CD4-positive, CD25-positive, alpha-beta regulatory T cell (primary cell): ENCODE results near the gene ARHGEF25. TPM values are rescaled to one million over a fixed set of nuclear protein-coding genes. Genes with fewer than 3 reads are reported as not detected.
A peak's percentile ranks its signal among the peaks of the same experiment; 100 is the strongest.
"Not testable (repeated sequence)": the region's sequence is repeated elsewhere in the genome, so short reads cannot be mapped to it uniquely, and the experiment has no call there.

ENCODE experiments used
- ATAC-seq, 2 donors: fragments of 150-1000 bp; cut with Tn5 transposase; one replicate each; pipeline ENCODE4 v1.10.0; 2021; ENCODE audit warnings: low read depth in 2 of 2, moderate number of reproducible peaks in 2 of 2, moderate library complexity in 1 of 2
- DNase-seq, 3 donors: peaks; one replicate each; pipeline versions ENCODE4 v3.0.0 to v3.0.0-alpha.2; 2012 to 2022; ENCODE audit warnings: mixed read lengths in 1 of 3
- H3K27ac ChIP-seq: one replicate; pipeline ENCODE4 v1.7.0; 2013; ENCODE audit warnings: mild to moderate bottlenecking, low read length; ENCODE audit not compliant: insufficient read depth, poor library complexity, severe bottlenecking
- H3K27me3 ChIP-seq: one replicate; pipeline ENCODE4 v1.7.0; 2013; ENCODE audit warnings: low read length; ENCODE audit not compliant: control insufficient read depth, insufficient read depth
- H3K36me3 ChIP-seq: one replicate; pipeline ENCODE4 v1.7.0; 2013; ENCODE audit warnings: mild to moderate bottlenecking, low read length, moderate library complexity; ENCODE audit not compliant: control insufficient read depth, insufficient read depth
- H3K4me1 ChIP-seq: 2 replicates; pipeline ENCODE4 v1.7.0; 2013; ENCODE audit warnings: mild to moderate bottlenecking, low read length; ENCODE audit not compliant: insufficient read depth, control insufficient read depth, poor library complexity, severe bottlenecking
- H3K4me3 ChIP-seq: one replicate; pipeline ENCODE4 v1.7.0; 2013; ENCODE audit warnings: low read depth, mild to moderate bottlenecking, low read length, moderate library complexity
- H3K9me3 ChIP-seq, 2 experiments: 1 replicate in 1 of 2; 2 replicates in 1 of 2; pipeline ENCODE4 v1.7.0; 2013; ENCODE audit warnings: low read length in 2 of 2, mild to moderate bottlenecking in 1 of 2, moderate library complexity in 1 of 2; ENCODE audit not compliant: control insufficient read depth in 2 of 2
- H3K27ac Mint-ChIP-seq, 3 donors: one replicate each; pipeline ENCODE4 v1.8.0; 2020 to 2022; ENCODE audit warnings: mild to moderate bottlenecking in 3 of 3, mixed read lengths in 3 of 3, moderate library complexity in 2 of 3
- H3K27me3 Mint-ChIP-seq: one replicate; pipeline ENCODE4 v1.8.0; 2022; ENCODE audit warnings: mild to moderate bottlenecking, mixed read lengths
- H3K36me3 Mint-ChIP-seq: one replicate; pipeline ENCODE4 v1.8.0; 2020; ENCODE audit warnings: mixed read lengths
- H3K4me1 Mint-ChIP-seq, 4 donors: one replicate each; pipeline ENCODE4 v1.8.0; 2020 to 2022; ENCODE audit warnings: mixed read lengths in 4 of 4, mild to moderate bottlenecking in 1 of 4
- H3K4me3 Mint-ChIP-seq, 4 donors: one replicate each; pipeline ENCODE4 v1.8.0; 2020 to 2022; ENCODE audit warnings: mild to moderate bottlenecking in 4 of 4, mixed read lengths in 4 of 4, moderate library complexity in 3 of 4
- H3K9me3 Mint-ChIP-seq, 7 donors: one replicate each; pipeline ENCODE4 v1.8.0; 2020 to 2022; ENCODE audit warnings: mixed read lengths in 7 of 7, mild to moderate bottlenecking in 3 of 7, moderate library complexity in 2 of 7
- polyA plus RNA-seq, 4 donors: library from polyadenylated mRNA; unstranded; fragments of 300-500 nt; fragmentation: Illumina TruSeq; gene quantifications; one replicate each; pipeline ENCODE4 v1.2.3, GENCODE V29; 2021
- total RNA-seq: library from RNA; stranded (reverse); gene quantifications from one replicate; pipeline ENCODE4 v1.2.3, GENCODE V29; 2022

The ARHGEF25 gene
- total RNA-seq (0.64 TPM), polyA plus RNA-seq (not detected)

GRCh38 chr12:57611108-57611826 is at the start of gene ARHGEF25:
Gene ARHGEF25, plus strand, starts transcription at chr12:57611435. Its CDS starts 460 bp downstream, at chr12:57611895.
- peaks cover 50% of the 10 kb centered on the region for H3K27me3 Mint-ChIP-seq

GRCh38 chr12:57563358-57563757 is 47.9 kb upstream of the ARHGEF25 start:
- no peaks in the 10 kb centered on the region for H3K9me3 ChIP-seq
- H3K27me3 ChIP-seq: no peaks in the 10 kb centered on the region
- H3K4me3 ChIP-seq: no peak overlapping the region
- H3K4me3 Mint-ChIP-seq: no peak overlapping the region
- H3K4me1 ChIP-seq: no peaks in the 10 kb centered on the region
- H3K27ac ChIP-seq: no peak overlapping the region
- H3K4me1 Mint-ChIP-seq: peaks cover 0 to 5% (median 1%) of the 10 kb centered on the region in 4 donors
- H3K36me3 Mint-ChIP-seq: no peaks in the 10 kb centered on the region
- no peak for ATAC-seq
- no peaks in the 10 kb centered on the region for H3K36me3 ChIP-seq
- no peak for DNase-seq
- H3K27ac Mint-ChIP-seq: no peak overlapping the region
- H3K9me3 Mint-ChIP-seq: no peaks in the 10 kb centered on the region
- H3K27me3 Mint-ChIP-seq: peaks cover 23% of the 10 kb centered on the region

More at GRCh38 chr12:57611108-57611826, at the start of gene ARHGEF25:
- H3K27ac Mint-ChIP-seq: no peak within 1 kb of the TSS
- peak within 1 kb of the TSS; percentile 81 to 91 (median 85) for H3K4me3 Mint-ChIP-seq
- Histone ChIP-seq H3K27me3 (peaks cover 3% of the 10 kb centered on the region), H3K27ac (no peak within 1 kb of the TSS), H3K4me1 (peaks cover 19% of the 10 kb centered on the region), H3K9me3 (no peaks in the 10 kb centered on the region), H3K36me3 (peaks cover 2% of the 10 kb centered on the region), H3K4me3 (no peak within 1 kb of the TSS)
- ATAC-seq (peak in 1 of 2 donors; percentile 45), DNase-seq (peak in 1 of 3 donors; percentile 37)
- H3K4me1 Mint-ChIP-seq: peaks cover 0 to 18% (median 2%) of the 10 kb centered on the region in 4 donors
- peaks cover 0 to 4% (median 0%) of the 10 kb centered on the region in 7 donors for H3K9me3 Mint-ChIP-seq
- peaks cover 5% of the 10 kb centered on the region for H3K36me3 Mint-ChIP-seq

DNA sequence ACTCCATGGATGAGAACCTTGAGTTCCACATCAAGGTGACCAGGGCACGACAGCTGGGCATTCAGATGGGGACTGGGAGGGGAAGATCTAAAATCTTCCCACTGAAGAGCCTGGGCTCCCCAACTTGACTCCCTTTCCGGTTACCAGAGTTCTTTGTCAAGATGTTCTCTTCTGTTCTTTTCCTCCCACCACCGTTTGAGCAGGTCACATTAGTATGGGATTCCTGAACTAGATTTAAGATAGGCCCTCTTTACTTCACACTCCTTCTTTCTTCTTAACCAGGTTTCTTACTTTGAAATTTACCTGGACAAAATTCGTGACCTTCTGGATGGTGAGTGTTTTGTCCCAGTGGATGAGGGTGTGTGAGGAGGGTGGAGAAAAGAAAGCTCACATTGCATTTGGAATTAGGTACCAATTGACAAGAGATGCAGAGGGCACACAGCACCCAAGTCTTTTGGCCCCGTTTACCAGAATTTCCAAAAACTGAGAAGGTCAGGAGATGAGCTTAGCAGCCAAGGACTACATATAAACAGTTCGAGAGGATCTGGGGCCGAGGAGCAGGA is 47.0 kb upstream of the ARHGEF25 start:
- ATAC-seq: no peak
- Histone ChIP-seq H3K27ac (no peak overlapping the region), H3K4me3 (no peak overlapping the region), H3K27me3 (no peaks in the 10 kb centered on the region), H3K36me3 (no peaks in the 10 kb centered on the region), H3K4me1 (no peaks in the 10 kb centered on the region), H3K9me3 (no peaks in the 10 kb centered on the region)
- no peak overlapping the region for H3K4me3 Mint-ChIP-seq
- H3K9me3 Mint-ChIP-seq: no peaks in the 10 kb centered on the region
- no peak overlapping the region for H3K27ac Mint-ChIP-seq
- no peaks in the 10 kb centered on the region for H3K36me3 Mint-ChIP-seq
- H3K4me1 Mint-ChIP-seq: peaks cover 0 to 5% (median 1%) of the 10 kb centered on the region in 4 donors
- peaks cover 23% of the 10 kb centered on the region for H3K27me3 Mint-ChIP-seq
- DNase-seq: no peak

DNA sequence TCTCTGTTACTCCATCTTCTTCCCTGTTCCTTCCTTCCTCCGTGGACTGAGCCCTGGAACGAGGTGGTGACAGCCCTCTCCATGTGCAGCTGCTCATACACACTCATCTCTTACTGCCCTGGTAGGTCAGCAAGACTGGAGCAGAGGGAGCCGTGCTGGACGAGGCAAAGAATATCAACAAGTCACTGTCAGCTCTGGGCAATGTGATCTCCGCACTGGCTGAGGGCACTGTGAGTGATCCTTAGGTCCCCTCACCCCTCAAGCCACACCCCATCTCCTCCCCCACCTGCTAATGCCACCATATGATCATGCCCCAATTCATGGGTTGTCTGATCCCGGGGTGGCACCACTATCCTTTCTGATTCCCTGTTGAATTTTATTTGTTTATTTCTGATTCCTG is 42.4 kb upstream of the ARHGEF25 start:
- Mint-ChIP-seq H3K4me1 (no peaks in the 10 kb centered on the region), H3K36me3 (no peaks in the 10 kb centered on the region), H3K9me3 (no peaks in the 10 kb centered on the region), H3K4me3 (peak overlapping the region in 1 of 4 donors; percentile 73), H3K27me3 (peaks cover 3% of the 10 kb centered on the region), H3K27ac (no peak overlapping the region)
- Histone ChIP-seq H3K27me3 (no peaks in the 10 kb centered on the region), H3K9me3 (no peaks in the 10 kb centered on the region), H3K27ac (no peak overlapping the region), H3K36me3 (no peaks in the 10 kb centered on the region), H3K4me1 (no peaks in the 10 kb centered on the region), H3K4me3 (no peak overlapping the region)
- DNase-seq (no peak), ATAC-seq (no peak)

GRCh38 chr12:57569858-57570257 is 41.4 kb upstream of the ARHGEF25 start:
- Histone ChIP-seq H3K27me3 (no peaks in the 10 kb centered on the region), H3K4me1 (no peaks in the 10 kb centered on the region), H3K4me3 (no peak overlapping the region), H3K27ac (no peak overlapping the region), H3K9me3 (no peaks in the 10 kb centered on the region), H3K36me3 (no peaks in the 10 kb centered on the region)
- H3K36me3 Mint-ChIP-seq: no peaks in the 10 kb centered on the region
- H3K4me3 Mint-ChIP-seq: no peak overlapping the region
- H3K27me3 Mint-ChIP-seq: no peaks in the 10 kb centered on the region
- DNase-seq: no peak
- no peak for ATAC-seq
- no peaks in the 10 kb centered on the region for H3K9me3 Mint-ChIP-seq
- no peak overlapping the region for H3K27ac Mint-ChIP-seq
- H3K4me1 Mint-ChIP-seq: no peaks in the 10 kb centered on the region

- H3K4me1 ChIP-seq, H3K27ac Mint-ChIP-seq, H3K9me3 ChIP-seq, DNase-seq, H3K36me3 ChIP-seq, H3K27me3 ChIP-seq, H3K4me1 Mint-ChIP-seq, ATAC-seq, H3K36me3 Mint-ChIP-seq, H3K27ac ChIP-seq, H3K9me3 Mint-ChIP-seq, H3K27me3 Mint-ChIP-seq, H3K4me3 Mint-ChIP-seq, H3K4me3 ChIP-seq: not testable (repeated sequence)
Measured at GRCh38 chr12:57570438-57570837, 40.8 kb upstream of the ARHGEF25 start.

DNA sequence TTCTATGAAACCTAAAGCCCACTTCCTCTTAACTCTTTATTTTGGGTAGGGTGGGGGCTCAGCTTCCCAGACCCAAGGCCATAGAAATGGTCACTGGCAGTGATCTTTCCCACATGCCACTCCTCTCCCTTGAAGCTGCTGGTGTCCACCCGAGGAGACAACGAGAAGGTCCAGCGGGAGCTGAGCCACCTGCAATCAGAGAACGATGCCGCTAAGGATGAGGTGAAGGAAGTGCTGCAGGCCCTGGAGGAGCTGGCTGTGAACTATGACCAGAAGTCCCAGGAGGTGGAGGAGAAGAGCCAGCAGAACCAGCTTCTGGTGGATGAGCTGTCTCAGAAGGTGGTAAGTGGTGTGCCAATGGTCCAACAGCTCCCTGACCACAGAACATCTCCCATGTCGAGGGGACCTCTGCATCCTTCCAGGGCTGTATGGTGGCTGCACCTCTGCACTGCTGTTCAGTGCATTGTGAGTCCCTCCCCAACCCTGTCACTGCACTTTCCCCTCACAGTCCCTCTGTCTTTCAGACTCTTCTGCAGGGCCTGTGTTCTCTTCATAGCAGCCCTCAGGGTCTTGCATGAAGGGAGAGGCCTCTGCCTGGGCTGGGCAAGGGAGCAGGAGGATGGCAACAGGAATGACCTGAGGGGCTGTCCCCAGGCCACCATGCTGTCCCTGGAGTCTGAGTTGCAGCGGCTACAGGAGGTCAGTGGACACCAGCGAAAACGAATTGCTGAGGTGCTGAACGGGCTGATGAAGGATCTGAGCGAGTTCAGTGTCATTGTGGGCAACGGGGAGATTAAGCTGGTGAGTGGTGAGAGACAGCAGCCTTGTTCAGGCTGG is 39.1 kb upstream of the ARHGEF25 start:
- Histone ChIP-seq H3K36me3 (no peaks in the 10 kb centered on the region), H3K4me1 (no peaks in the 10 kb centered on the region), H3K27ac (no peak overlapping the region), H3K4me3 (no peak overlapping the region), H3K9me3 (no peaks in the 10 kb centered on the region), H3K27me3 (no peaks in the 10 kb centered on the region)
- Mint-ChIP-seq H3K36me3 (no peaks in the 10 kb centered on the region), H3K27ac (peak overlapping the region in 1 of 3 donors; percentile 38), H3K4me1 (no peaks in the 10 kb centered on the region), H3K27me3 (peaks cover 8% of the 10 kb centered on the region), H3K4me3 (no peak overlapping the region), H3K9me3 (no peaks in the 10 kb centered on the region)
- ATAC-seq: no peak
- DNase-seq: no peak
